ENCODE measurements around the gene CTTNBP2NL.
"Not testable (repeated sequence)": the region's sequence is repeated elsewhere in the genome, so short reads cannot be mapped to it uniquely, and the experiment has no call there.

The CTTNBP2NL gene

DNA sequence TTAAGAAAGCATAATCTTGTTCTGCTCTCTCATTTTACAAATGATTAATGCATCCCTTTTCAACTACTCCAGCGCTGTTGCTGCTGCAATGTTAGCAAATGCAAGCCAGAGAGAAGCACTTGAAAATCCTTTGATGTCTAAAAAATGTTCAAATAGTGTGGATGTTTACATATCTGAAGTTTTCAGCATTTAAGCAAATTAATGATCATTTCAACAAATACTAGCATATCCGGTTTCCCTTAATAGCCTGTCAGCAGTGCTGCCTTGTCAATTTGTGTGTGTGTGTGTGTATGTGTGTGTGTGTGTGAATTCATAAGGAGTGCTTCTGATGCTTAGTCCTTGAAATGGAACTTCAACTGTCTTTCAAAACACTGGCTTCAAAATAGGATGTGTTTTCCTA lies 64.6 kb downstream of the CTTNBP2NL start:
- no peak for DNase-seq (ENCODE audit: low spot score)

DNA sequence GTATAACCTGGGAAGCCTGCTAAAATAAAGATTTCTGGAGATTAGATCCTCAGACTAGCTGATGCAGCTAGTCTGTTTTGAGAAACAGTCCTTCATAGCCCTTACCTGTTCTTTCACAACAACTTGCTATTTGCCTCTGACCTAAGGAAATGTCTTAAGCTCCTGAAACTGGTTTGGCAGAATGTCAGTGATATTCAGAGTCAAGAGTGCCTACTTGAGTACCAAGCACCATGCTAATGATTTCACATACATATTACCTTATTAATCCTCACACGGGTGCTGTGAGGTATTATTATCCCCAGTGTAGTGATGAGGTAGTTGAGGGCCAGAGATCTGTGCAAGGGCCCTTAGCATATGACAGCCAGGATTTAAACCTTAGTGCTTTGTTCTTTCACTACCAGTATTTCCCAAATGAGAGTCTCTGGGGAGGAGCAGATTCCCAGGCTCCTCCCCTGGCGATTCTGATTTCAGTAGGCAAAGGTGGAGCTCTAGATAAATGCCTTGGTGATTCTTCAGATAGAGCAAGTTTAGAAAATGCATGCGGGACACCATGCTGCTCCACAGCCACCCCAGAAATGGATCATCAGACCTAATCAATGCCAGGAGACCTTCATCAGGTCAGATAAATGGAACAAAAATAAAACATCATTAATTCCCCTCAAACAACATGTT lies 65.3 kb downstream of the CTTNBP2NL start:
- DNase-seq (ENCODE audit: low spot score), result no peak

DNA sequence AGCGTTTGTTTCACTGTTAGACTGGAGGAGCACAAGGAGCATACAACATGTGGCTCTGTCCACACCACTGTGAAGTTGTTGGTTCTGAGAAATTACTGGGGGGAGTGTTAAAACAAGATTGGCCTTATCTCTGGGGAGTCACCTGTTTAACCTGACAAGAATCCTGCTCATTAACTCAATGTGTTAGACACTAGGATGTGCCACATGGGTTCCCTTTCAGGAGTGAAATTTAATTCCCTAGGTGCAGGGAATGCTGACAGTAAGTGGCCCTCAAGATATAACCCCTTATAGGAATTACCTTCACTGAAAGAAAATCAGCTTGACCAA lies 66.9 kb downstream of the CTTNBP2NL start:
- DNase-seq (ENCODE audit: low spot score), result no peak

DNA sequence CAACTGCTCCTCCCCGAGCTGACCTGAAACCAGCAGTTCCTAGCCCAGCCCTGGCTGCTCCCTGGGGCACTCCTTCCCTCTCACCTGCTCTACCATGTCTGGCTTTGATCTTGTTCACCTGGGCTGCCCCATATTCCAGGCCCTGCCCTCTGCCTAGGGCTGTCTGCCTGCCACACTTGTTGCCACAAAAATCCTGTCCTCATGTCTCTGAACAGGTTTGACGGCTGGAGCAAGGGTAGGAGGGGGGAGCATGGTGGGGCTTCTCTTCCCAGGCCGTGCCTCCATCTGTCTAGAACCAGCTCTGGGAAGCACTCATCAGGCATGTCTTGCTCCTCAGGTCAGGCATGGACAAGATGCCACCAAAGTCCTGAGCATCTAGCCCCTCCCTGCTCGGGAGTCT lies 68.5 kb downstream of the CTTNBP2NL start:
- no peak for DNase-seq (ENCODE audit: low spot score)

DNA sequence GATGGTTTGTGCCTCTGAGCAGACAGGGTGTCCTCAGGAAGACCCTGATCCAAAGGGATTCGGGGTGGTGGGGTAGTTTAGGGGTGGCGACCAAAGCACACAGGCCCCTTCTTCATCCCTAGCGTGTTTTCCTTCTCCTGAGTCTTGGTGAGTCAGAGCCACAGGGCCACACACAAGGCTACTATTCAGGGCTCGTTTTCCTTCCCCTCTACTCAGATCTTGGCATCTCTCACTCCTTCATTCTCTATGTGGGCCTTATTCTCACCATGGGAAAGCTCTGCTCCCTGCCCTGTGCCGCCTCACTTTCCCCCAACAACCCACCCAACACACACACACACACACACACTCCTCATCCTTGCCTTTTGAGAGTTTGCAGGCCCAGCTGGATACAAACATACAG lies 69.1 kb downstream of the CTTNBP2NL start:
- no peak for DNase-seq (ENCODE audit: low spot score)

DNA sequence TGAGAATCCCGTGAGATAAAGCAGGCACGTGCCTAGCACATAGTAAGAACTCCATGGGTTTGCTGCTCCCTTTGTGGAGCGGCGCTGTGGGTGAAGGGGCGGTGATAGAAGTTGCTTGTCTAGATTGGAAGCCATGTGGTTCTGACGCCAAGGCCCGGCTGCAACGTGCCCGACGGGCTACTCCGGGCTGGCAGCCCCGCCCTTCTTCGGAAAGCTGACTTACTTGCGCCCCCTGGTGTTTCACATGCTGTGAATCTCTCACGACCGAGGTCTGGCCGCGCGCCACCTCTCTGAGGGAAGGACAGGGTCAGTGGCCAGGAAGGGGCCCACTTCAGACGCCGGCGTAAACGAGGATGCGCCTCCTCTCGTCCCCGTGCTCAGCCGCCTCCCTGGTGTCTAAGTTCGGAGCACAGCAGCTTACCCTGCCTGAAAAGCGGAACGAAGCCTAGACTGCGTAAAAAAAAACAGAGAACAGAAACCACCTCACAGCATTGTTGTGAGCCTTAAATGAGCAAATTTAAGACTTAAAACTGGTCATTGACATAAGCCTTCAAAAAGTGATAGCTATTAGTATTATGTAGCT lies 70.2 kb downstream of the CTTNBP2NL start:
- DNase-seq (ENCODE audit: low spot score), result peak; percentile 90

DNA sequence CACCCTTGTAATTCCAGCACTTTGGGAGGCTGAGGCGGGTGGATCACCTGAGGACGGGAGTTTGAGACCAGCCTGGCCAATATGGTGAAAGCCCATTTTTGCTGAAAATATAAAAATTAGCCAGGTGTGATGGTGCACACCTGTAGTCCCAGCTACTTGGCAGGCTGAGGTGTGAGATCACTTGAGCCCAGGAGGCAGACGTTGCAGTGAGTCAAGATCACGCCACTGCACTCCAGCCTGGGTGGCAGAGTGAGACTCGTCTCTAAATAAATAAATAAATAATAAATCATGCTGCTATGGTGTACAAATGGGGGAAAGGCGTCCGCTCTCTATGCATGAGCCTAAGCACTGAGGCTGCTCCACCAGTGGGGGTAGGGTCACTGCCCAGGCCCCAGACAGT lies 74.3 kb downstream of the CTTNBP2NL start:
- DNase-seq (ENCODE audit: low spot score), result not testable (repeated sequence)

DNA sequence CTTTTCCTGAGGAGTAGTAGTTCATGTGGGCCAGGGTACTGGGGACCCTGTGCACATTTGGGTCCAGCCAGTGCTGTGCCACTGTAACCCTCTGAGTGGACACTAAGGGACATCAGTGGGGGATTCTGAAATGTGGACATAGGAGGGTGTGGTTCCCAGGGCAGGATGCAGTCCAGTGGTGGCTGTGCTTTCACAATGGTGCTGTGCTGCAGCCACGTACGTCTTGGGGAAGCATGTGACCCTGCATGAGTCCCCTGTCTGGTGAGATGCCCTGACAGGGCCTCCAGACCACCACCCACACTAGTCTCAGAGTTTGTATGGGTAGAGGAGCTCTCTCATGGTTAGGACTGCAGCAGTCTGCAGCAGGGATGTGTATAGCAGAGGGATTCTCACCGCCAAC lies 75.0 kb downstream of the CTTNBP2NL start:
- DNase-seq (ENCODE audit: low spot score), result no peak

DNA sequence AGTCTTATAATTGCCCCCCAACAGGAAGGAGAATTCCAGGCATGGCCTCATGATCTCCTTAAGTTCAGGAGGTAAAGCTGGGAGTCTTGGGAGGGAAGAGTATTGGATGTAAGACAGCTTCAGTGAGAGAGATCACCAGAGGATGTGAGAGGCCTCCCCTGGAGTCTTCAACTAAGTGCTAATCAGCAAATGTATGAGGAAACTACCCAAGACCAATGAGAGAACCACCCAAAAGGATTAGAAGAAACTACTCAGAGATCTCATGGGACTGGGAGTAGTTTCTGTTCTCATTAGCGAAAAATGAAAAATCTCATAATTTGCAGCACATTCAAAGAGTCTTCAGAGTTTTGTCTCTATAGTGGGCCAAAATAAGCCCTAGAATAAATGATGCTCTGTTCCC lies 76.1 kb downstream of the CTTNBP2NL start:
- DNase-seq (ENCODE audit: low spot score), result no peak

DNA sequence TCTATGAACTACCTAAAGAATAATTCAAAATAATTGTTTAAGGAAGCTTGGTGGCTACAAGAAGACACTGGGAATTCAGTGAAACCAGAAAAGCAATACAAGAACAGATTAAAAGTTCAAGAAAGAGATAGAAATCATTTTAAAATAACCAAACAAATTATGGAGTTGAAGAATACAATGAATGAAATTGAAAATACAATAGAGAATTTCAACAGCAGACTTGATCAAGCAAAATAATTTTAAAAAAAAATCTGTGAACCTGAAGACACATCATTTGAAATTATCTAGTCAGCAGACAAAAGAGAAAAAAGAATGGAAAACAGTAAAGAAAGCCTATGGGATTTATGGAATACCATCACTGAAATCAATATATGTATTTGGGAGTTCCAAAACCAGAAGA lies 81.5 kb downstream of the CTTNBP2NL start:
- DNase-seq (ENCODE audit: low spot score), result no peak

DNA sequence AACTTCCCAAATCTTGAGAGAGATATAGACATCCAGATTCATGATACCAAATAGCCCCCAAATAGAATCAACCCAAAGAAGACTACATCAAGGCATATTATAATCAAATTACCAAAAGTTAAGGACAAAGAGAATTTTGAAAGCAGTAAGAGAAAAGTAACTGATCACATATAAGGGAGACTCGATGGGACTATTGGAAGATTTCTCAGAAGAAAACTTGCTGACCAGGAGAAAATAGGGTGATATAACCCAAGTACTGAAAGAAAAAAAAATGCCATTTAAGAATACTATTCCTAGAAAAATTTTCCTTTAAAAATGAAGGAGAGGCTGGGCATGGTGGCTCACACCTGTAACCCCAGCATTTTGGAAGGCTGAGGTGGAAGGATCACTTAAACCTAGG lies 82.3 kb downstream of the CTTNBP2NL start:
- no peak for DNase-seq (ENCODE audit: low spot score)

DNA sequence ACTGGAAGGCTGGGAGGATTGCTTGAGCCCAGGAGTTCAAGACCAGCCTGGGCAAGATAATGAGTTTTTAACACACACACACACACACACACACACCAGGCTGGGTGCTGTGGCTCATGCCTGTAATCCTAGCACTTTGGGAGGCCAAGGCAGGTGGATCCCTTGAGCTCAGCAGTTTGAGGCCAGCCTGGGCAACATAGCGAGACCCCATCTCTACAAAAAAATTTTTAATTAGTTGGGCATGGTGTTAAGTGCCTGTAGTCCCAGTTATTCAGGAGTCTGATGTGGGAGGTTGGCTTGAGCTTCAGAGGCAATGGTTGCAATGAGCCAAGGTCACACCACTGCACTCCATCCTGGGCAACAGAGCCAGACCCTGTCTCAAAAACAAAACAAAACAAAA lies 90.0 kb downstream of the CTTNBP2NL start:
- DNase-seq (ENCODE audit: low spot score), result not testable (repeated sequence)

DNA sequence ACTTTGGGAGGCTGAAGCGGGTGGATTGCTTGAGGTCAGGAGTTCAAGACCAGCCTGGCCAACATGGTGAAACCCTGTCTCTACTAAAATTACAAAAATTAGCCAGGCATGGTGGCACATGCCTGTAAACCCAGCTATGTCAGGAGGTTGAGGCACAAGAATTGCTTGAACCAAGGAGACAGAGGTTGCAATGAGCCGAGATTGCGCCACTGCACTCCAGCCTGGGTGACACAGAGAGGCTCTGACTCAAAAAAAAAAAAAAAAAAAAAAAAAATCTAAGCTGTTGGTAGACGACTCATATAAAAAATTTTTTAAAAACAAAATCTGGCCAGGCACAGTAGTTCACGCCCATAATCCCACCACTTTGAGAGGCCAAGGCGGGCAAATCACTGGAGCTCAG lies 91.7 kb downstream of the CTTNBP2NL start:
- DNase-seq (ENCODE audit: low spot score), result not testable (repeated sequence)

DNA sequence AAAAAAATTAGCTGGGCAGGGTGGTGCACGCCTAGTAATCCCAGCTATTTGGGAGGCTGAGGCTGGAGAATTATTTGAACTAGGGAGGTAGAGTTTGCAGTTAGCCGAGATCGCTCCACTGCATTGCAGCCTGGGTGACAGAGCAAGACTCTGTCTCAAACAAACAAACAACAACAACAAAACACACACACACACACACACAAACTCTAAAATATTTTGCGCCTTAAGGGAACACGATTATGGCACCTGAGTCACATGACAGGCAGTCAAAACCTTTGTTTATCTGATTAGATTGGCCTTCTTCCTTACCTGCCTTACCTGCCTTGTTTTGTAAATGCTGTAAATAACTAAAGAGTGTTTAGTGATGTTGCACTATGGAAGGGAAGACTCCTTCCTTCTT lies 92.1 kb downstream of the CTTNBP2NL start:
- no peak for DNase-seq (ENCODE audit: low spot score)

DNA sequence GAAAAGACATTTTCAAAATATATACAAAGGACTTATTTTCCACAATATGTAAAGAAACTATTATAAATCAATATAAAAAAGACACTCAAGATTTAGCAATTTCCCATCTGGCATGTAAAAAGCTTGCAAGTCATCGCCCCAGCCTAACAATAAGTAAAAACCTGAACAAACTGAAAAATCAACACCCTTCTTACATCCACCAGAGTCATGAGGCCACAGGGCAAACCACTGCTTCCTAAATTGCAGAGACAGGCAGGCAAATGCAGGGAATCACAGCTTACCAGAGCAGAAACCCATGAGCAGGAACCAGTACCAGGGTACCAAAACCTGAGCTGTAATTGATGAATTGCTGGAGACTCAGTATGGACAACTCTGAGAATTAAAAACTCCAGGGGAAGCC lies 96.1 kb downstream of the CTTNBP2NL start:
- no peak for DNase-seq (ENCODE audit: low spot score)

DNA sequence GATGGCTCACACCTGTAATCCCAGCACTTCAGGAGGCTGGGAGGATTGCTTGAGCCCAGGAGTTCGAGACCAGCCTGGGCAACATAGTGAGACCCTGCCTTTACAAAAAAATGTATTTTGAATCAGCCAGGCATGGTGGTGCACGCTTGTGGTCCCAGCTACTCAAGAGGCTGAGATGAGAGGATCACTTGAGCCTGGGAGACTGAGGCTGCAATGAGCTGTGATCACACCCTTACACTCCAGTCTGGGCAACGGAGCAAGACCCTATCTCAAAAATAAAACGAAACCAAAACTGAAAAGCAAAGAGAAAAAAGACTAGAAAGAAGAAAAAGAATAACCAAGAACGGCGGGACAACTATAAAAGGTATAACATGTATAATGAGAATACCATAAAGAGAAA lies 97.3 kb downstream of the CTTNBP2NL start:
- DNase-seq (ENCODE audit: low spot score), result no peak

DNA sequence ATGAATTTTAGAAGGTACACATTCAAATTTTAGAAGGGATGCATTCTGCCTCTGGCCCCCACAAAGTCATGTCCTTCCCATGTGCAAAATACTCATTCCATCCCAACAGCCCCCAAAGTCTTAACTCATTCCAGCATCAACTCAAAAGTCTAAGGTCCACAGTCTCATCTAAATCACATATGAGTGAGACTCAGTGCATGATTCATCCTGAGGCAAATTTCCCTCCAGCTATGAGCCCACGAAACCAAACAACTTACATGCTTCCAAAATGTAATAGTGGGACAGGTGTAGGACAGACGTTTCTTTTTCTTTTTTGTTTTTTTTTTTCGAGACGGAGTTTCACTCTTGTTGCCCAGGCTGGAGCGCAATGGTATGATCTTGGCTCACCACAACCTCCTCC lies 100.3 kb downstream of the CTTNBP2NL start:
- DNase-seq (ENCODE audit: low spot score), result no peak

DNA sequence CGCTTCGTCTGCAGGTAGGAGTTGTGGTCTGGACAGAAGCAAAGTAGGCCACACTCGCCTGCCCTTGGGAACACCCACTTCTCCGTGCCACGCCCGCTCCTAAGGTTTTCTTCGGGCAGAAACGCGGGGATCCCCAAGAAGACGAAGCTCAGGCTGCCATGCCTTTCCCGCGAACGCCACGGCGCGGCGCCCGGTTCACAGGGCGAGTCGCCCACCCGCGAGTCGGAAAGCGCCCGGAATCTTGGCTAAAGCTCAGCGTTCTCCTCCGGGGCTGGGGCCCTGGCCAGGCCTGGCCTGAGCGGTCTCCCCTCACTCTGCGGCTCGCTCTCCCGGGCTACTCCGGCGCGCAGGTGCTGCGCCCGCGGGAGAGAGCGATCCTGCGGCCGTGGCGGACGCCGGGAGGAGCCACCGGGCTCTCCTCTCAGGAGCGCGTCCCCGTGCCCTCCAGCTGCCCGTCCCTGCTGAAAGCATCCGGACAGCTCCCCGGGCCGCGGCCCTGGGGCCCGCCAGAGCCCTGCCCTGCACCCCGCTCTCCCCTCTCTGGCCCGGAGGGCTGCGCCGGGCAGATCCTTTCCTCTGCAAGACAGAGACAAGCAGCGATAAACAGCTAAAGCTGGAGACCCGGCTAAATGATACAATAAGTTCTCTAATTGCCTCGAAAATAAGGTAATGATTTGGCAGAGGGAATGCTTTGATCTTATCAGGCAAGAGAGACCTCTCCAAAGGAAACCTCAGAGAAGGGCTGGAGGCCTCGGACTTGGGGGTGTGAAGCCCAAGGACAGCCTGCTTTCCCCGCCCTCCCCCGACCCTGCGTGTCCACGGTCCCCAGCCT lies 106.0 kb downstream of the CTTNBP2NL start:
- DNase-seq (ENCODE audit: low spot score), result peak; percentile 50

DNA sequence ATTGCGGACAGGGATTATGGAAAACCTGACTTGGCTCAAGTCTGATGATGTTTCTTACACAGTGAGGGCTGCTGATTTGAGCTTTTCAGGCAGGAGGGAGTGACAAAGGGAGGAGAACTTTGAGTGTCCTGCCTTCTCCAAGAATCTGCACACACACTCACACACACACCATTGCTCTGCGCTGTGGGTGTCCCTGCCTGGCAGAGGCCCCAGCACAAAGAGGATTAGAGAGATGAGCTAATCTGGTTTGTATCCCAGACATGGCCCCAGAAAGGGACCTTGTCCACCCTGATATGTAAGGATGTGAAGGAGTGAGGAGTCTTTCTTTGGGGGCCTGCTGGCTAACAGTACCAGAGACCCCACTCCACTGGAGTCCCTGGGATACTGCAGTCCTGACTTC lies 106.8 kb downstream of the CTTNBP2NL start:
- no peak for DNase-seq (ENCODE audit: low spot score)

DNA sequence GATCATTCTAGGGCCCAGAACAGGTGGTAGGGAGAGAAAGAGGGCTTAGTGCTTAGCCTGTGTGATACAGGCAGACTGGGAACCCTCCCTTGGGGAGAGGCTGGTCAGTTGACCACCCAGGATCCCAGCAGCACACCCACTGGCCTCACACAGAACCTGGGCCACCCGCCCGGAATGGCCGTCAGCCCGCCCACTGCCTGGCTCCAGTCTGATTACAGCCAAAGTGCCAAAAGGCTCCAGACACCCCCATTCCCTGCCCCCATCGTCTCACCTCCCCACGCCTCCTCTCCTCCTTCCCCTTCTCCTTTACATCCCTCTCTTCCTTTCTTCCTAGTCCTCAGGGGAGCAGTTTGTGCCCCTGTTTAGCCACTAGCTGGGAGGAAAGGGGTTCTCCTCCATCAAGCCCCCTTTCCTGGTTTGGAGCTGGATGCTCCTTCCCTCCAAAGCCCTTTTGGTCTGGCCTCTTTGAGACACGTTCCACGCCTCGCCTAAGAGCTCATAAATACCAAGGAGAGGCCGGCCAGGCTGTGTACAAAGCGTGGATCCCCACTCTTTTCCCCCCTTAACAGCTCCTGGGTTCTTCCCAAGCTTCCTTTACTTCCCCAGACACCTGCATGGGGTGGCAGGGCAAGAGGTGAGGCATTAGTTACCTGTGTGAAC lies 108.1 kb downstream of the CTTNBP2NL start:
- no peak for DNase-seq (ENCODE audit: low spot score)

DNA sequence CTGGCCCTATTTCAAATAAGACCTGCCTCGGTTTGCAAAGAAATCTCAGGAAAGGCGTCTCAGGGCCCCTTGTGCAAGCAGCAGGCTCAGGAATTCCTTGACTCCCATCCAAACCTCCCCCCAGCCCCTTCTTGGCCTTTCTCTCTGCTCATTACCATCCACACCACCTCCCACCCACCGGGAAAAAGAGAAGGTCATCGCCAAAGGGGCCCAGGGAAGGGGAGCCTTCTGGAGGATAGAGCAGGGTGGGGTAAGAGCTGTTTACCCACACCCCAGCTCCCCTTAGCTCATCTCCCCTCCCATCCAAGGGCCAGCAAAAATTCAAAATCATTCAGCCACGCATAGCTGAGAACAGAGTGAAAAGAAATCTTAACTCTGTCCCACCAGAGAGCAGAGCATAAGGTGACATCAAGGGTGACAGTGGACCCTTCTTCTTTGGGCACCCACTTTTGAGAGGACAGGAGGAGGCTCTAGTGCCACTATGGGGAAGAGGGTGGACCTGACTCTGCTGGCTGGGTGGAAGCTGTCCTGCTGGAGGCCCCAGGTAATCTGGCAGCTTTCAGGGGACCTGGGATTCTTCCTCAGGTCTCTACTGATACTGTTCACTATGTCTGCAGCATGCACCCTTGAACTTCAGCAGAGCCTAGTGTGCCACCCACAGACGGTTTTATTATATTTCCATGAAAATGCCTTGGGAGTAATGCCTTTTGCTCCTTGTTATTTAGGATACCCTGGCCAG lies 108.8 kb downstream of the CTTNBP2NL start:
- no peak for DNase-seq (ENCODE audit: low spot score)

DNA sequence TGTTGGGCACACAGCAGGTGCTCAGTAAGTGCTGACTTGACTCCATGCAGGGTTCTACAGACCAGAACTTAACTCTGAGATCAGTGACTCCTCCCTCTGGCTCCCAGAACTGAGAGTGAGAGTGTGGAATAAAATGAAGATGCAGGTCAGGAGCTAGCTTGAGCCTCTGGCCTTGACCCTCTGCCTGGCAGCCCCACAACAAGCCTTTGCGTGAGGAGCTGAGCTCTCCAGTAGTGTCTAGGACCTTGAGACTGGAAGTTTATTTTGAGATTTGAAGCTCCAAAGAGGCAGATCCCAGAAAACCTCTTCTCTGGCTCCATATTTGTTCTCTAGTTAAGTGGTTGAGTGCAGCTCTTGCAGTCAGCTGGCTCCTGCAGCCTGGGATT lies 109.4 kb downstream of the CTTNBP2NL start:
- DNase-seq (ENCODE audit: low spot score), result no peak
